C4-2B (cell line): ENCODE results near the gene BTBD9.

ENCODE experiments used
- H3K27ac ChIP-seq: fragments of 450-650 bp; 2 replicates; pipeline ENCODE4 v1.5.1; 2017
- CTCF ChIP-seq: fragments of 450-650 bp; conservative IDR thresholded peaks from 2 replicates; pipeline ENCODE4 v1.5.1; 2017; ENCODE audit warnings: mild to moderate bottlenecking
- ZFX ChIP-seq: fragments of 450-650 bp; IDR thresholded peaks from 2 replicates; pipeline ENCODE4 v1.6.1; 2017

The BTBD9 gene

DNA sequence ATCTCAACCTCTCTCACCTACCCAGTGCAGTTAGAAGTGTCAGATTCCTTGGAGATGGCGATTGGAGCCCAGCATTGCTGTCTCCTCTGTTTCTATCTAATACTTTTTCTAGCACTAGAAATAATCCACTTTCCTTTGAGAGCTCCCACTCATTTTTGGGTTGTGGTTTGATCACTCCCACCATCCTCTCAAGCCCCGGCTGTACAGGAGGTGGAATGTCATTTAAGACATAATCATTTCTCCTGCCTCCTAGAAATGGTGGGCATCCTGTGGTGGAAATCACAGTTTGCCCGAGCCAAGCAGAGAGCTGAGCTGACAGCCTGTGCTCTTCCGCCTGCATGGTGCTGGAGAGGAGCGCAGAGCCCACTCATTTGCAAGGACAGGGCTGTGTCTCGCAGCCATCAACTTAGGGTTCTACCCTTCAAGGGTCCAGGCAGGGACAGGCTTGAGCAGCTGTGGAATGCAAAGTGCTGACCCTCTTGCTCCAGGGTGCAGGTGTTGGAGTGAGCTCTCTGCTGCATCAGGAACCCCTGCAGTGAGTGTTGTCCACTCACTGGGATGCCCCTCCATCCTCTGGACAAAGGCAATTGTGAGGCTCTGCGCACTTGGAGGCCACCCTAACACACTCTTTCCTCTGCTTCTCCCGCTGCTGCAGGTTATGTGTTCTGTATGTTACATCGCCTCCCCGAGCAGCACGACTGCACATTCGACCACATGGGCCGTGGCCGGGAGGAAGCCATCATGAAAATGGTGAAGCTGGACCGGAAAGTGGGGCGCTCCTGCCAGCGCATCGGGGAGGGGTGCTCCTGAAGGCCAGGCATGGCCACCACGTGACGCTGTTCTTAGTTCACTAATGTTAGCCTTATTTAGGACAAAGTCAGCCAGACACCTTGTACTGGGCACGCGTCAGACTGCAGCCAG, 487.9 kb downstream of the BTBD9 start:
- H3K27ac ChIP-seq = no peak overlapping the region
- no peak for TF ChIP-seq ZFX
- no peak for TF ChIP-seq CTCF

- H3K27ac ChIP-seq = peak overlapping the region; percentile 4; the same call in 1 of the 2 replicates
- TF ChIP-seq ZFX (no peak), CTCF (no peak)
These were observed 488.9 kb downstream of the BTBD9 start for GRCh38 chr6:38150681-38151296.

- TF ChIP-seq CTCF (no peak), ZFX (no peak)
- H3K27ac ChIP-seq = peak overlapping the region; percentile 4; the same call in 1 of the 2 replicates
These were observed 489.7 kb downstream of the BTBD9 start for GRCh38 chr6:38150021-38150420.

DNA sequence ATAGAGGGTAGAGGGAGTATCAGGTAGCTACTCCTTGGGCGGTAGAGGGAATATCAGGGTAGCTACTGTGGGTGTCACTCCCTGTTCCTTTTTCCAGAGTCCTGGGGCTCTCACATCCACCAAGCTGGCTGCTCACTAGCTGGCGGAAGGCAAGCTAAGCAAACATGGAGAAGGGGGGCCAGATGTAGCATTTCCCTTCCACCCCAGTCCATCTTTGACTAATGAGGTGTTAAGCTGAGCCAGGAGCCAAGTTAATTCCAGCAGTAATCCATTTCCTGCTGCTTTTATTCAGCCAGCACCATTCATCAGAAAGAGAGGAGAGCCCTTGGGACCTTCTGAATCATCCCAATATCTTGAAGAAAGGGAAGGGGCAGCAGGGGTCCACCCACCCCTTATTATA, 490.2 kb downstream of the BTBD9 start:
- no peak overlapping the region for H3K27ac ChIP-seq
- no peak for TF ChIP-seq CTCF
- TF ChIP-seq ZFX = no peak

DNA sequence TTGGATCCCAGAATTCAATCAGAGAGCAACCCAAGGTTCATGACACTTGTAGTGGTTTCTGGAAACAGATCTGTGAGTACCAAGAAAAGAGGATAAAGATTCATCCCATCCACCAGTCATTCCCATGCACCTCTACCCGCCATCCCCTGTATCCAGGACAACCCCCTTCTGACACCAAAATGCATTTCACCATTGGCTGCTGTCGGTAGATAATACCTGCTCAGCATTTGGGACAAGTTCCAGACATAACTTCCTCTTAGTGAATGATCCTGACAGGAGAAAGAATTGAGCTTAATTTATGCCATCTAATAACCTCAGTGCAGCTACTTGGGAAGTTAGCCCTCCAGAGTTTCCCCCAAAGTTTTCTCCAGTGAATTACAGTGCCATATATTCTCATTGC, 491.1 kb downstream of the BTBD9 start:
- TF ChIP-seq ZFX (no peak), CTCF (no peak)
- H3K27ac ChIP-seq = no peak overlapping the region

GRCh38 chr6:38146734-38147027, 493.0 kb downstream of the BTBD9 start:
- TF ChIP-seq CTCF (no peak), ZFX (no peak)
- H3K27ac ChIP-seq = no peak overlapping the region

GRCh38 chr6:38146021-38146733, 493.6 kb downstream of the BTBD9 start:
- no peak for TF ChIP-seq ZFX
- TF ChIP-seq CTCF = no peak
- no peak overlapping the region for H3K27ac ChIP-seq
